A549 (cell line): ENCODE results near the gene AIF1L.

Experiments
- CHD2 ChIP-seq: fragments of 150-350 bp; IDR thresholded peaks from 2 replicates; pipeline ENCODE4 v1.6.1; 2014; ENCODE audit warnings: low read length; ENCODE audit not compliant: partially characterized antibody
- CHD4 ChIP-seq: fragments of 200-600 bp; sonication (generic); IDR thresholded peaks from 2 replicates; pipeline ENCODE4 v1.6.1; 2016; ENCODE audit warnings: antibody characterized with exemption, mild to moderate bottlenecking, borderline replicate concordance
- CTCF ChIP-seq: fragments of >200 bp; sonication (Bioruptor Twin); formaldehyde crosslinking; IDR thresholded peaks from 3 replicates; pipeline ENCODE4 v1.5.1; 2016
- E2F6 ChIP-seq: IDR thresholded peaks from 2 replicates; pipeline ENCODE4 v1.6.1; 2012; ENCODE audit warnings: low read depth, borderline replicate concordance
- HMGXB4 ChIP-seq: fragments of 250-450 bp; sonication (Bioruptor Pico); IDR thresholded peaks from 2 replicates; pipeline ENCODE4 v1.5.0; 2021; ENCODE audit warnings: mild to moderate bottlenecking, moderate library complexity, borderline replicate concordance
- MAX ChIP-seq: IDR thresholded peaks from 2 replicates; pipeline ENCODE4 v1.6.1; 2012
- POLR2A ChIP-seq: IDR thresholded peaks from 2 replicates; pipeline ENCODE4 v1.6.1; 2012; ENCODE audit warnings: mild to moderate bottlenecking, low read length
- USF2 ChIP-seq: fragments of 450-650 bp; IDR thresholded peaks from 2 replicates; pipeline ENCODE4 v1.6.1; 2014; ENCODE audit warnings: antibody characterized with exemption

GRCh38 chr9:131149688-131150053 lies 53.3 kb downstream of the AIF1L start:
- TF ChIP-seq CTCF (no peak), POLR2A (no peak), CHD2 (no peak), E2F6 (no peak), MAX (no peak), CHD4 (no peak), HMGXB4 (CRISPR knock-in tag) (no peak), USF2 (no peak)
